Left hindlimb (tissue), 1 donor: ENCODE data around the gene STAT1.
"Not testable (repeated sequence)": the region's sequence is repeated elsewhere in the genome, so short reads cannot be mapped to it uniquely, and the experiment has no call there.

Experiments
- DNase-seq: peaks from one replicate; pipeline ENCODE4 v3.0.0-alpha.2; 2018

STAT1 gene

DNA sequence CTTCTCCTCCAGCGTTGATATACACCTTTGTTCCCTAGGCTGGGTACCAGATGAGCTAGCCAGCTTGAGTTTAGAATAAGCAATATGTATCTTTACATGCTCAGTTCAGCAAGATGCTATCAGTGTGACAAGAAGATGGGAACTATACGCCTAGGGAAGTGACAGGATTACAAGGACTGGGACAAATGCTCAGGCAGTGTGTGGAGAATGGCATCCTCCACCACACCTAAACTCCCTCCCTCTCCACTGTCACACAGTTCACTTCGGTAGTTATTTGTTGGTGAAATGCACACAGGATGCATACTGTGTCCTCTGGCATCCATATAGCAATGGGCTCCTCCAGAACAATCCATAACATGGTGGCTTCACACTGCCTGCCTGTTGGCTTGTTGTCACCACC is 7.7 kb downstream of the STAT1 start:
- DNase-seq, result no peak

DNA sequence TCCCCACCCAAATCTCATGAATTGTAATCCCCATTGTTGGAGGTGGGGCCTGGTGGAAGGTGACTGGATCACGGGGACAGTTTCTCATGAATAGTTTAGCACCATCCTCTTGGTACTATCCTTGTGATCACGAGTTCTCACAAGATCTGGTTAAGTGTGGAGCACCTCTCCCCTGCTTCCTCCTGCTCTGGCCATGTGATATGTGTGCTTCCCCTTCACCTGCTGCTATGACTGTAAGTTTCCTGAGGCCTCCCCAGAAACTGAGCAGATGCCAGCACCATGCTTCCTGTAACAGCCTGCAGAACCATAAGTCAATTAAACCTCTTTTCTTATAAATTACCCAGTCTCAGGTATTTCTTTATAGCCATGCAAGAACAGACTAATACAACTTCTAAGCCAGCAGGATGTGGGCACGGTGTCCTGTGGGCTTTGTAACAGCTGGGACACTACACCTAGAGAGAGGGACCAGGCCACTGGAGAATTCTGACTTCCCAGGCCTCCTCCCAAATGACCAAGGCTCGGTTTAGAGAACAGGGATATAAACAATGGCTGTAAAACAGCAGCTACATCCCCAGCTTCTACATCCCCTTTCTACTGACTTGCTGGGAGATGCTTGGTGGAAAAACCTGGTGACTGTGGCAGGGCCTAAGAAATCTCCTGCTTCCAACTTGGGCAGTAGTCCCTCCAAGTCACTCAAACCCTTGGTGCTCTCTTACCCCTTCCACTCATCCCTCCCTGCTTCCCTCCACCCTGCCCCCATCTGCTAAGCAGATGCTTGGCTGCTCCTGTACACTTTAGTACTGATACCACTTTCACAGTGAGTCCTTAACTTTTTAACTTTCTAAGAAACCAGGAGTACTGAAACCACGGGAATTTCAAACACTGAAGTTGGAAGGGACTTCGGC is 10.3 kb downstream of the STAT1 start:
- DNase-seq, result no peak

DNA sequence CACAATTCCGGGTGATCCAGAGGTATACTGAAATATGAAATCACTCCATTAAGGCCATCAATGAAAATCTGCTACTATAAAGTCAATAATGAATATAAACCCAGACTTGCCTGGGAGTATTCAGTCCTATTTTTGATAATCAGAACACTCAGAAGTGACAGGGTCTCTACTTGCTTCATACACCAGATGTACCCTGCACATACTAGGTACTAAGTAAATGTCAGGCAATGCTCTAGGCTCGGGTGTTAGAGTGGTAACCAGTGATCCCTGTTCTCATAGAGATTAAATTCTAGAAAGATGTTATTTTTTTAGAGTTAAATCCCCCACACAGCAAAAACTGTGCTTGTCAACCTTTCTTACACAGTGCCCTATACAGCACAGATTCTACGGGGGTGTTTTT is 12.3 kb downstream of the STAT1 start:
- no peak for DNase-seq

DNA sequence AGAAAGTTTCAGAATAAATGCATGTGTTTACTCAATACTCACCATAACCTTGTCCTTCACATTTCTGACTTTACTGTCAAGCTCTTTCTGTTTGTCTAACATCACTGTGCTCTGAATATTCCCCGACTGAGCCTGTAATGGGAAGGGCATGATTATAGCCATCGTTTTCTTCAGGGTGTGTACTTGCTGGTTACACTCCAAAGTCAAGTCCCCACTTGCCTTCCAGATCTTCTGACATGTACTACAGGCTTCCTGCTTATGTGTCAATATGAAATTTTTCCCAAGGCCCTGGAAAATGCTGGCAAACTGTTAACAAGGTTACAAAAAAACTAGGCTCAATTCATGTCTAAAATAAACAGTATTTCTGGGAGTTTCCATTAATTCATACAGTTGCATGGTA is 12.9 kb downstream of the STAT1 start:
- no peak for DNase-seq

DNA sequence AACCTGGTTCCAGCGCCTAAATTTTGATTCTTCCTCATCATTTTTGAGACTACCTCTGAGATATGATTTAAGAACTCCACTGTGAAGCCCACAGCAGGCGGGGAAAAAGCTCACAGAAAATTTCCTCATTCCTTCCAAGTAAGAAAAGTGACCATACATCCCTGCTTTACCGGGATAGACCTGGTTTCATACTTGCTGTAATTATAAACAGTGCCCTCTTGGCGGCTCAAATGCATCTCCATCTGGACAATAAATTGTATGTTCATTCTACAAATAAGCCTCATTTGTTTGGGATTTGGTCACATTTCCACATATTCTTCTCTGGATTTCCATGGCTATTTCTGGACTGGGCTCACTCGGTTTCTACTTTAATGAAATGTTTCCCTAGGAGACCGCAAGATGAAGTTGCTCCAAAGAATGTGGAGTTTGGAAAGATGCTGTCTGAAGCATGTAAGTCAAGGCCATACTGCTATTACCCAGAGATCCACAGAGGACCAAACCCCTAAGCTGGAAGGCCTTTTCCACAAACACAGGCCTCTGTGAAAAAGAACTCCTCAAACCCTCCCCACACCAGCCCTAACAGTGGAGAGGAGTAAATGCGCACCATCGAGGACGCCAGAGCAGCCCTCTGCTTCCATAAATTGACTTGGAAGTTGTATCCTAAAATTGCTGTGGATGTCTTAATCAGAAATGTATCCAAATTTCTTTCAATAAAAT is 13.9 kb downstream of the STAT1 start:
- no peak for DNase-seq

DNA sequence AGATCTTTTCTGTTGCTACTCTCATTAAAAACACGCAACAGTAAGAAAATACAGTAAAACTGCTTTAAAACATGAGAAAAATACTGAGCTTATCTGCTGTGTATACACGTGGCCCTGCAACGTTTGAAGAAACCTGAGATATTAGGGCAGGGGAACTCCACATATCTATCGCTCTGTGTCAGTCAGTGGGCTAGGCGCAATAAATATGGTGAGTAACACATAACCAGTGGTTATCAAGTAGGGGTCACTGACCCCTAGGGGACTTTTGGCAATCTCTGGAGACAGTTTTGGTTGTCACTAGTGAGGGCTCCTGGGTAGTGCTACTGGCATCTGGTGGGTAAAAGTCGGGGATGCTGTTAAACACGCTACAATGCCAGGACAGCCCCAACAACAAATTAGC is 14.9 kb downstream of the STAT1 start:
- DNase-seq, result no peak

DNA sequence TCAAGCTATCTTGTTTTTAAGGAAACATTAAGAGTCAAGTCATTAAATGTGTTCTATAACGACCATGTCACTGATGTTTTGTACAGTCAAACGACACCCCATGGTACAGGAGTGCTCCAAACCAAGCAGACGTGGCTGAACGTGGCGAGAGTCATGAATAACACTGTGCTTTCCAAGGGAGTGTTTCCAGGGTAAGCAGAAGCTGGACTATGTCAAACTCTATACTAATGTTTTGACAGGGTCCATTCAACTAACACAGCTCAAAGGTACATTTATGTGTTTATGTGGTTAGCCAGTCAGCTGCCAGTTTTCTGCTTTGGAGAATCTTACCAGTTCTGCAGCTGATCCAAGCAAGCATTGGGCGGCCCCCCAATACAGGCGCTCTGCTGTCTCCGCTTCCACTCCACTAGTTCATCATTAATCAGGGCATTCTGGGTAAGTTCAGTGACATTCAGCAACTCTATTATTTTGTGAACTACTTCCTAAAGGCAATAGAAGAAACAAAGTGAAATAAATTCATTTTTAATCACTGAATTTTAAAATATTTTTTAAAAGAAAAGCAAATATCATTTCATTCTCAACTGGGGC is 16.4 kb downstream of the STAT1 start:
- no peak for DNase-seq

DNA sequence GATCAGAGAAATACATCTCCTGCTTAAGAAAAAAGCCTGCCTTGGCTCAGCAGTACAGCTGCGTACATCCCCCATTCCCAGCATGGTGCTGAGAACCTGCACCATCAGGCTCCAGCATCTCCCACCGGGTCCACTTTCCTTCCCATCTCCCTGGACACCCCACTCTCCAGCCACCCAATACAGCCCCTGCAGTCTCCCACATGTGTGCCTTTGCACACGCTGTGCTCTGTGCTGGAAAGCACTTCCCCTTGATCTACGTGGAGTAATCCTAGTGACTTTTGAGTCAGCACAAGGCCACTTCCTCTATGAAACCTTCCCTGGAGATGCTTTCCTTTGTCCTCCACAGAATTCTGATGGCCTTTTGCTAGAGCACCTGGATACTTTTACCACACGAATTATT is 17.0 kb downstream of the STAT1 start:
- no peak for DNase-seq

DNA sequence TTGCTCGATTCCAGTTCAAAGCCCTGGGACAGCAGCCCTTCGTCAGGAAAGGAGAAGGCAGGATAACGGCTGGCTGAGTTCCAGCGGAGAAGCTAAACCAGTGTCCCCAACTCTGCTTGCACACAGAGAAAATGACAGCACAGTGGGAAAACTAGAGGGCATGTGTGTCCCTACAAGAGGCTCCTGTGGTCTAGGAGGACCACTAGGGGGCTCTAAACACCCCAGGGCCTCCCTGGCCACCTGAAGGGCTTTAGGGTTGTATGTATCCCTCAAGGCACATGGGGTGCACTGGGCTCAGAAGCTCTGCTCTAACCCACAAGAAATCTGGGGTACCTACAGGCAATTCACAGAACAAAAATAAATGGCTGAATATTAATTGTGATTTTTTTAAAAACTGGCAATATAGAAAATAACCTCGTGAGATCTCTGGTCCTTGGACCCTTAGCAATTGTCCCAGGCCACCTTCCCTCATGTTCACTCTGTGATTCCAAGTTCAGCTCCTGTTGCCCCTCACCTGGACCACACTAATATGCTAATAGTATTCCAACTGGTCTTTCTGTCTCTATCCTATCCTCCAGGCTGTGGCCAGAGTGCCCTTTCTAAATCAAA is 17.5 kb downstream of the STAT1 start:
- DNase-seq, result no peak

DNA sequence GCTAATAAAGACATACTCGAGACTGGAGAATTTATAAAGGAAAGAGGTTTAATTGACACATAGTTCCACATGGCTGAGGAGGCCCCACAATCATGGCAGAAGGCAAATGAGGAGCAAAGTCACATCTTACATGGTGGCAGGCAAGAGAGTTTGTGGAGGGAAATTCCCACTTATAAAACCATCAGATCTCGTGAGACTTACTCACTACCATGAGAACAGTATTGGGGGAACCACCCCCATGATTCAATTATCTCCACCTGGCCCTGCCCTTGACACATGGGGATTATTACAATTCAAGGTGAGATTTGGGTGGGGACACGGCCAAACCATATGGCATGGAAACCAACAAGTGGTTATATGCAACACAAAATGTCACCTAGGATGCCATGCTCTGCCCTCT is 18.7 kb downstream of the STAT1 start:
- not testable (repeated sequence) for DNase-seq

DNA sequence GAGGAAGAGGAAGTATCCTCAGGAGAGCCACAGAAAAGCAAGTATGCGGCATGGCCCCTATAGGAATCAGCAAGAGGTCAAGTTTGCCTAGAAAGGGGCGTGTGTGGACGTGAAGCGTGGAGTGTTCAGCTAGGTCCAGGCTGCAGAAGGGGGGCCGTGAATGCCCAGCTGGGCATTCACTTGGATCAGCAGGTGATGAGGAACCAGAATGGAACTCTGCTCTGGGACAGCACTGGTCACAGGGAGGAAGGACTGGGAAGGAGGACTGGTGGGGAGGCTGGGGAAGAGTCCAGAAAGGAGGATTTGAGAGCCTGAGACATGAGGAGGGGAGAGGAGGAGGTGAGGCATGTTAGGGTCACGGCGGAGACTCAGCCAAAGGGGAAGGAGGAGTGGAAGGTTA is 19.8 kb downstream of the STAT1 start:
- DNase-seq, result no peak

DNA sequence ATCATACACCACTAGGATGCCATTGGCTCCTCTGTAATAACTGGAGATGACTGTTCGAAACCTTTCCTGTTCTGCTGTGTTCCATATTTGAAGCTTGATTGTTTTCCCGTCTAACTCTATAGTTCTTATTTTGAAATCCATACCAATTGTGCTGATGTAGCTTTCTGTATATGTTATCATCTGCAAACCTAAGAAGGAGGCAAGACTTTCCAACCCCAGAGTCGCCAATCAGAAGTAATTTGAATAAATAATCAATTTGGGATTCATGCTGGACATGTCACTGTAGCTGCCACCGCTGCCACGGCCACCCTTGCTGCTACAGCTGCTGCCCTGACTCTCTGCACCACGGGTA is 20.7 kb downstream of the STAT1 start:
- no peak for DNase-seq

DNA sequence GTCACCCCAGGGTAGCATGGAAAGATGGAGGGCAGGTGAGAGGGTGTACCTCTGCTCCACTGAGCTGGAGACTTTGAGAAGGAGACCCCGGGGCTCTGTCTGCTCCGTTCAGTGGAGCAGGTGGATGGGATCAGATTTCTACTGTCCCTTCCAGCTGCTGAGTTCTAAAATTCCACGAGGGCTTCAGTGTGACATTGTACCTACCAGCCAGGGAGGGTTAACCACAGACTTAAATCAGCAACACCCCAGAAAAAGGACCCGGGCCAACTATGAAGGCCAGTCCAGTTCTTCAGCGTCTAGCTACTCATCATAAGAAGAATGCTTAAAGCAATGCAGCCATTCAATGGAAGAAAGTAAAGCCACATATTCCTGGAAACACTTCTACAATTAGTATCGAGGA is 23.8 kb downstream of the STAT1 start:
- DNase-seq, result no peak

DNA sequence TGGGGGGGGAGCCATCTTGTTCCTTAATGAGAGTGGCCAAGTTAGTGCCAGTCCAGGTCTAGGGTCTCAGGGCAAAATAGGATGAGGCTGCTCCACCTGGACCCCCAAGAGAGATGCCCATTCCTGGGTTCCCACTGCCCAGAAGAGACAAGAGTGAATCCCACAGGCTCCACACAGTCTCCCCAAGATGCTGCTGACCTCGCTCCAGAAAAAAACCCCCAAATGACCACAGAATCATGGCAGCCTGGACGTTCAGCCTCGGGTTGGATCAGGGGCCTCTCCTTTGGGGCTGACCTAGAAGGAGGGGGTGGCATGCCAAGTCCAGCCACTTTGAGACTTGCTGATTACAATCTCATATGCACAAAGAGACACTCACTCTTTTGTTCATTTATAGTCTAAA is 25.1 kb downstream of the STAT1 start:
- no peak for DNase-seq

DNA sequence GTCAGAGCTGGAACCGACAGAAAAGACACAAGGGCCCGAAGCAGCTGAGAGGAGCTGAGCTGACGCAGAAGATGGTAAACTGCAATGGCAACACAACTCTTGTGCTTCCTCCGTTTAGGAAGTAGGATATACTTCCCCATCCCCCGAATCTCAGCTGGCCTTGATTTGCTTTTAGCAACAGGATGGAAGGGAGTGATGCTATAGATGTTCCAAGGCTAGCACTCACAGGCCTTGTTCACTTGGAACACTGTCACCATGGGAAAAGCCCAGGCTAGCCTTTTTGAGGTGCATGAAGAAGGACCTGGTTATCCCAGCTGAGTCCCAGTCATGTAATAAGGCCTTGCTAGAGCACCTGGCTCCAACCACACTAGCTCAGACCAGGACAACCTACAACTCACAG is 26.0 kb downstream of the STAT1 start:
- DNase-seq, result no peak

DNA sequence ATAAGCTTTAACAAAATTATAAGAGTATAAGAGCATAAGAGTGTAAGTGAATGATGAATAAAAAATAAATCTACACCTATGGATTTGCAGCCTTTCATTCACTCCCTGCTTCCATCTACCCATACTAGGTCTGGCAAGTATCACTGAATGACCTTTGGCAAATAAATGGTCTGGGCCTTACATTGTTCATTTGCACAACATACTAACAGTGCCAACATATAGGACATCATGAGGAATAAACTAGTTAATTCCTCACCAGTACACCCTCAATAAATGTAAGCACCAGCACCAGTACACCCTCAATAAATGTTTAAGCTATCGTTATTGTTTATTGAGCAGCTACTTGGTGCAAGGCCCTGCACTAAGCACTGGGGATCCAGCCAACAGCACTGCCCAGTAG is 26.9 kb downstream of the STAT1 start:
- no peak for DNase-seq

DNA sequence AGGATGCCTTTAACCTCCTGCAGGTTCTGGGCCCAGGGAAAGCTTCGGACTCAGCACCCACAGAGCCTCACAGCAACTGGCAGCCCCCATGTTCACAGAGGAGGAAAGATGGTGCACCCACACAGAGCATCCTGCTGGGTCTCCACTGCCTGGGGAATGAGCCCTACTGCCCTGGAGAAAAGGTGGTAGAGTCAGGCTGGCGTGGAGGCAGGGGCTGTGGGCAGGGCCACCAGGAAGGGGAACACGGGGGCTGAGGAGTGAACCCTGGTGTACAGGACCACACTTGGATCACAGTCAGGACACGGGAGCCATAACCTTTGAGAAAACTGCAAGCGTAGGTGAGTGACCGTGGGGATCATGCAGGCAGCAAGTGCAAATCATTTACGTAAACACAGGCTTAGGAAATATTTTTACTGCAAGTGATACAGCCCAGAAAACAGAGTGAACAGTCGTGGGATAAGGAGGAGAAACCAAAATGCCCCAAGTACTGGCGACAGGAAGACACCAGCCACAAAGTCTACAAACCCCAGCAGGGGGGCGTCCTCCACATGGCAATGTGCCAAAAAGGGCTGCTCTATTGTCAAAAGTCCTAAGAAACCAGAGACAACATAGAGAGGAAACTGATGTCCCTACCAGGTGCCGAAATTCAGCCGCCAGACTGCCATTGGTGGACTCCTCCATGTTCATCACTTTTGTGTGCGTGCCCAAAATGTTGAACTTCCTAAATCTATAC is 27.6 kb downstream of the STAT1 start:
- no peak for DNase-seq

DNA sequence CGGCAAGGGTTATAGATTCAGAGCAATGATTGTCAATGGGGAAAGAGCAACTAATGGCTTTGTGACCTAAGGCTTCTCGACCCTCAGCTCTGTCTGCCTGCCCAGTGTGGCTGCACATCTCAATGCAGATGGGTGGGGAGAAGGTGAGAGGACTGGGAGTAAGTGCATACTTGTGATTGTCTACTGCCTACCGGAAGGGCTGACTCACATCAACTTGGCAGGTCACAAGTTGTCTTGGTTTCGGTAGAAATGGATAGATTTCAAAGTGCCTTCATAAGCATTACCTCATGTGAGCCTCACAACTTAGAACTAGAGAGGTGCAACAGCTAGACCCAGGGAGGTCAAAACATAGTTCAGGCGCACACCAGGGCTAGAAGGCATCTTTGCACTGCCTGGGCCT is 29.4 kb downstream of the STAT1 start:
- DNase-seq, result no peak

DNA sequence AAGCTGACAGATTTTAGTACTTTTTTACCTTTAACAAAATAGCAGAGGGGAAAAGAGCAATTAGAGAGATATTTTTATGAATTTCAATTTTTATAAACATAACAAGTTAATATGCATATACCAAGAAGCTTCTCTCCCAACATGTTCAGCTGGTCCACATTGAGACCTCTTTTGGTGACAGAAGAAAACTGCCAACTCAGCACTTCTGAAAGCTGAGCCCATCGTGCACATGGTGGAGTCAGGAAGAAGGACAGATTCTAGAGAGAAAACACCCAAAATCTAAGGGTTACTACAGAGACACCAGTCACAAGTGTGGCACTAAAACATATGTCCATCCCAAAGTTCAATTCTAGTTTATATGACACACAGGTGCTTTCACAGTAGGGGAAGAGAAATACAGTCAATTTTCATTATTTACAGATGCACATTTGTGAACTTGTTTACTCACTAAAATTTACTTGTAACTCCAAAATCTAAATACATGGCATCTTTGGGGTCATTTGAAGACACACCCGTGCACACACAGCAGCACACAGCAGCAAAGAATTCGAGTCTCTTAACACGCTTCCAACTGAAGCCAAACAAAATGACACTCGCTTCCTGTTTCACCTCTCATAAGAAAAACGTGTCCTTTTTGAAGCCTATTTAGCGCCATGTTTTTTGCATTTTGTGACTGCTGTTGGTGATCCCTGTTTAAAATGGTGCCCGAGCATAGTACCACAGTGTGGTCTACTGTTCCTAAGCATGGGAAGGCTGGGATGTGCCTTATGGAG is 31.5 kb downstream of the STAT1 start:
- no peak for DNase-seq

DNA sequence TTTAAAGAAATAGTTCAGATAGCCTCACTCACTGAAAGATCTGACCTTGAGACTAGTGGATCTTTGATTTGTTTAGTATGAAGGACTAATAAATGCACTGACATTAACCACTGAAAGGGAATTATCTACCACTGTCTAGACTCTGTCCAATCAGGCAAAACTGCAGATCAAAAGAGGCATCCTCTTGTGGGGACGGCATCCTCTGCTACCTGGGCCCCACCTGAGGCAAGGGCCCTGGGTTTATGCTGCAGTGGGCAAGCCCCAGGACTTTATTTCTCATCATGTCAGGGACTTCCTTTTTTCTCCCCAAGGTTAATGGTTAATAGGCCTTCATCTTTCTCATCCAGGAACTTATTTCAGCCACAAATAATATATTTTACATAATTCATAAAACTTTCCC is 32.2 kb downstream of the STAT1 start:
- DNase-seq, result no peak

DNA sequence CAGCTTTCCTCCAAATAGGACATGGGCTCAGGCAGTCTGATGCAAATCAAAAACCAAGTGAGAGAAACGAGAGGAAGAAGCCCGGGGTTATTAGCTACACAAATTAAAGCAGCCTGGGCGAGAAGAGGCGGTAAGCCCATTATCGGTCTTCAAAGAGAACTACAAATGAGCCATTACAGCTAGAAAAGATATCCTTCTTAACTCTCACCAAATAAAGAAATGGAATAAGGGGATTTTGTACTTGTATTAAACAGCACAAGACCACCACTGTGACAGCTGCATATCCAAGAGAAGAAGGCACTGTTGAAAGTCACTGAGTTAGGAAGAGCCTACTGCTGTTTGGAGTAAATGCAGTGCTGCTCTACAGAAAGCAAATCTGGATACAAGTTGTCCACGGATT is 32.6 kb downstream of the STAT1 start:
- no peak for DNase-seq

DNA sequence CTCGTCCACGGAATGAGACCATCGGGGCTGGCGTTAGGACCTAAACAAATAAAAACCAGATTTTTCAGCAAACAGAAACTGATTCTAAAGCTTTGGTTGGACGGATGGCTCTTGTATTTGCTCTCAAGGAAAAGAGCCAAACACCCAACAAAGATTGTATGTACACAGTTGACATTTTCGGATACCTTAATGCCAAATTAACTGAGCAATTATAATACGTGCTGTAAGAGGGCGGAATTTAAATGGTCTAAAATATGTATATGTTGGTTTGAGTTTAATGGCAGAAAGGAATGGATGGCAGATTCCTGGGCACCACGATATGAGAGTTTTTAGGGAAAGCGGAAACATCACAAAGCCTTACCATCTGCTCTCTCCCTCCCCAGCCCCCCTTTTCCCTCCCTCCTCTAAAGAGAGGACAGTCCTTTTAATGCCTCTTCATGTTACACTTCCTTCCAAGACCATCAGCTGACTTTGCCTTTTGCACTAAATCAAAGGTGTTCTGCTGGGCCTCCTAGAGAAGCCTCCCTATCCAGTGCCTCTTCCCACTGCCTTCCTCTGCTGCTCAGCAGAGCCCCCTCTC is 33.3 kb downstream of the STAT1 start:
- DNase-seq, result no peak
